Aorta (tissue), 5 donors: ENCODE measurements around the gene TRIAP1. TPM values are rescaled to one million over a fixed set of nuclear protein-coding genes. Genes with fewer than 3 reads are reported as not detected.
A peak's percentile ranks its signal among the peaks of the same experiment; 100 is the strongest.

ENCODE experiments used
- ATAC-seq: fragments of 200-7000 bp; cut with Tn5 transposase; one replicate; pipeline ENCODE4 v1.9.1; 2022; ENCODE audit warnings: moderate library complexity; ENCODE audit not compliant: low FRiP score
- DNase-seq, 2 donors: peaks; one replicate each; pipeline ENCODE4 v3.0.0-alpha.2; 2020
- H3K27ac ChIP-seq, 2 donors: one replicate each; pipeline ENCODE4 v1.5.1; 2013; ENCODE audit warnings: low read length in 2 of 2, mild to moderate bottlenecking in 2 of 2, moderate library complexity in 2 of 2, control low read depth in 1 of 2, inconsistent platforms in 1 of 2, low read depth in 1 of 2
- H3K27me3 ChIP-seq, 2 donors: one replicate each; pipeline ENCODE4 v1.6.1; 2013; ENCODE audit warnings: control low read depth in 1 of 2, low read length in 1 of 2, mild to moderate bottlenecking in 1 of 2, moderate library complexity in 1 of 2; ENCODE audit not compliant: insufficient read depth in 2 of 2, control insufficient read depth in 1 of 2
- H3K36me3 ChIP-seq, 2 donors: one replicate each; pipeline ENCODE4 v1.6.1; 2013; ENCODE audit warnings: control low read depth in 1 of 2, low read length in 1 of 2, mild to moderate bottlenecking in 1 of 2; ENCODE audit not compliant: insufficient read depth in 2 of 2, control insufficient read depth in 1 of 2
- H3K4me1 ChIP-seq, 2 donors: one replicate each; pipeline ENCODE4 v1.6.1; 2013; ENCODE audit warnings: low read length in 2 of 2, control low read depth in 1 of 2, mild to moderate bottlenecking in 1 of 2, moderate library complexity in 1 of 2; ENCODE audit not compliant: insufficient read depth in 2 of 2, control insufficient read depth in 1 of 2
- H3K4me3 ChIP-seq, 2 donors: one replicate each; pipeline ENCODE4 v1.5.1; 2013; ENCODE audit warnings: low read length in 2 of 2, control low read depth in 1 of 2, mild to moderate bottlenecking in 1 of 2
- H3K9me3 ChIP-seq: one replicate; pipeline ENCODE4 v1.6.1; 2013; ENCODE audit warnings: mild to moderate bottlenecking, low read length; ENCODE audit not compliant: control insufficient read depth
- WGBS, 2 donors: extraction: QIAGEN DNeasy Blood & Tissue Kit; methylation state at CpG; one replicate each; pipeline ENCODE4 v1.1.7; 2013; 5-methylcytosine and 5-hydroxymethylcytosine counted together
- intact Hi-C, 2 donors: fragments of 100-400 bp; cut with DNase I; formaldehyde crosslinking; loops; one replicate each; pipeline versions ENCODE4 v1.14.2 to v1.15.0; 2022
- polyA plus RNA-seq, 2 donors: library from polyadenylated mRNA; stranded (reverse); fragments of 200-250 nt; gene quantifications; one replicate each; pipeline ENCODE4 v1.2.3, GENCODE V29; 2013
- total RNA-seq, 2 donors: library from RNA; stranded (reverse); fragmentation: NEBNext Ultra II Directional; extraction: Animal tissue kit (Norgen Biotek cat#: 25700); gene quantifications; one replicate each; pipeline ENCODE4 v1.2.1, GENCODE V29; 2021
- donor health status: healthy with polysubstance abuse.
- donor health status: Bipolar disorder and iron deficiency.
- donor health status: DM: no; HTN: no; CAD: no.
- donor health status: DM: no; HTN: no; CAD: no.
- donor health status: DM: yes; HTN: yes; CAD: no.

TRIAP1 gene
- total and polyA plus RNA-seq, 4 donors: 13.0 to 43.1 (median 16.9) TPM

DNA sequence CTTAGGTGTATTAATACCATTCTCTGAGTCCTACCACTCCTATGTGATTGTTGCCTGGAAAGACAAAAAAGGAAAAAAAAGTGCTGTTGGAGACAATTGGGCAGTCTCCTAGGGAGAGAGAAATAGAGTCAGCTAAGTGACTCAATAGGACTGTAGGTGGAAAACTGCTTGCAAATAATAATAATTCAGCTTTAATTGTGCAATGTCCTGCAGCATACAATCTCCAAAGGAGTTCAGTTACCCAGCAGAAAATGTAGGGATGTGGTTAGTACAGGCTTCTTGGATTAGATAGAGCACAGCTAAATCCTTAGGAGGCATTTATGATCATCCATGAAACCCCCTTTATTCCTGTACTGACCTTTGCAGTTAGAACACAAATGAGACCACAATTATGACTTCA, 26.3 kb upstream of the TRIAP1 start:
- Histone ChIP-seq H3K9me3 (no peaks in the 10 kb centered on the region), H3K27ac (no peak overlapping the region), H3K4me3 (no peak overlapping the region), H3K27me3 (no peaks in the 10 kb centered on the region), H3K36me3 (no peaks in the 10 kb centered on the region), H3K4me1 (no peaks in the 10 kb centered on the region)
- intact Hi-C loops: no loop called here
- ATAC-seq (no peak), DNase-seq (no peak)

- intact Hi-C loops: loop anchor here in 1 of 2 donors (2.0 kb wide), 1 partner anchor 59 kb away; the partner anchor contains the start of gene COQ5
- Histone ChIP-seq H3K36me3 (no peaks in the 10 kb centered on the region), H3K4me1 (no peaks in the 10 kb centered on the region), H3K27ac (peak overlapping the region in 1 of 2 donors; percentile 30), H3K27me3 (no peaks in the 10 kb centered on the region), H3K4me3 (peak overlapping the region; percentile 36 to 46), H3K9me3 (no peaks in the 10 kb centered on the region)
- DNase-seq (peak in 1 of 2 donors; percentile 41), ATAC-seq (no peak)
- 68 to 71% methylated on average over 26 of the region's 26 CpGs for WGBS, 2 donors
Observed at GRCh38 chr12:120470150-120470784, 24.1 kb upstream of the TRIAP1 start.

- H3K36me3 ChIP-seq: no peaks in the 10 kb centered on the region
- 0% methylated on average over 69 to 88 of the region's 88 CpGs for WGBS, 2 donors
- H3K9me3 ChIP-seq: no peaks in the 10 kb centered on the region
- H3K4me3 ChIP-seq: peak within 1 kb of the TSS; percentile 92 to 93
- no peaks in the 10 kb centered on the region for H3K27me3 ChIP-seq
- intact Hi-C loops: loop anchor here in 1 of 2 donors (2.0 kb wide), 1 partner anchor 59 kb away; the partner anchor contains the start of gene COQ5
- no peaks in the 10 kb centered on the region for H3K4me1 ChIP-seq
- peak; percentile 98 for ATAC-seq
- peak; percentile 97 to 99 for DNase-seq
- H3K27ac ChIP-seq: peak within 1 kb of the TSS in 1 of 2 donors; percentile 94
Observed at GRCh38 chr12:120469450-120470149, 23.4 kb upstream of the TRIAP1 start, which contains the start of gene SRSF9. Gene SRSF9 (minus strand): TSS chr12:120469748. CDS start chr12:120469609, 139 bp downstream.

DNA sequence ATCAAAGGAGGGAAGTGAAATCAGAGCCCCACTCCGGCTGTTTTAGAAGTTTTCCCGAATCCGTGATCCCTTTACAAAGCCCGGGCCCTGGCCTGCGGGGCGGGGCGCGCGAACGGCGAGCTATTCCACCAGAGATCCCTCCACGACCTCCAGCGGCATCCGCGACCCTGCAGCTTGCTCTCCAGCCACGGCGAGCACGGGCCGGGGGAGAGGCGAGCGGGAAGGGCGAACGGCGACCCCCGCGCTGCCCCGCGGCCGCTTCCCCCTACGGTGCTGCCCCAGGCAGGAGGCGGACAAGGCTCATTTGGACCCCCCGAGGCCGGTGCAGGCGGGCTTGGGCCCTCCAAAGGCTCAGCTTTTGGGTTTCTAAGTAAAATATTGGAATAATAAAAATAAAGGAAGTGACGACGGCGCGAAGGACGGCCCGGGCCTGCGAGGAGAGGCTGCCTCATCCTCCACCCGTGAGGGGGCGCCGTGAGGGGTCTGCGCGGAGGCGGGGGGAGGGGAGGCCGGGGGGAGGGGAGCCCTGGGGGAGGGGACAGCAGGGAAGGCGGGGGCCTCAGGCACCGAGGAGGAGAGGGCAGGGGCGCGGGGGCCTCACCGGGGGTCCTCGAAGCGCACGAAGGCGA, 22.8 kb upstream of the TRIAP1 start:
- Histone ChIP-seq H3K27me3 (no peaks in the 10 kb centered on the region), H3K36me3 (peaks cover 0 to under 1% of the 10 kb centered on the region in 2 donors), H3K9me3 (no peaks in the 10 kb centered on the region), H3K4me1 (no peaks in the 10 kb centered on the region), H3K27ac (peak overlapping the region in 1 of 2 donors; percentile 94), H3K4me3 (peak overlapping the region; percentile 92 to 93)
- intact Hi-C loops: no loop called here
- ATAC-seq: peak; percentile 52
- peak; percentile 57 to 82 for DNase-seq
- WGBS, 2 donors: 0 to 1% methylated on average over 48 to 57 of the region's 57 CpGs

DNA sequence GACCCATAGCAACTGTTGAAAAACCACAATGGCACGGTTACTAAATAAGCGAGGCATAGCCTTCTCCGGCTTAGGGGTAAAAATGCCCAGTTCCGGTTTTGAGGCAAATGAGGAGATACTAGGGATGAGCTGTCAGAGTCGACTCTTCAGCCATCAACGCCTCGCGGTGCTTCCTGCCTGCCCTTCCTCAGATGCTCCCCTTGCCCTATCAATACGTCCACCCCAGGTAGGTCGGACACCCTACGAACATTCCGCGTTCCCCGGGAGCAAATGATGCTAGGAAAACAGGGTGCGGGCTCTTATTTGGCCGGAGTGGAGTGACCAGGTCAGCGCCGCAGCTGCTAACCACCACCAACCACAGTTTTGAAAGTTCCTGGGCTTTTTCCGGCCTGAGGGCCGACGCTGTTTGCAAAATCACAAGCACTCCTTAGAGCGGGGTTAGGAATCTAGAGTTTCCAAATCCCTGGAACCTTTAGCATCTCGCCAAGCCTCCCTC, 22.2 kb upstream of the TRIAP1 start:
- intact Hi-C loops: no loop called here
- WGBS, 2 donors: 1 to 2% methylated on average over 23 of the region's 23 CpGs
- peaks cover 2 to 4% of the 10 kb centered on the region in 2 donors for H3K36me3 ChIP-seq
- ATAC-seq (peak; percentile 1), DNase-seq (peak; percentile 52 to 78)
- no peaks in the 10 kb centered on the region for H3K9me3 ChIP-seq
- peak overlapping the region in 1 of 2 donors; percentile 94 for H3K27ac ChIP-seq
- peak overlapping the region; percentile 92 to 93 for H3K4me3 ChIP-seq
- no peaks in the 10 kb centered on the region for H3K27me3 ChIP-seq
- no peaks in the 10 kb centered on the region for H3K4me1 ChIP-seq

GRCh38 chr12:120467439-120467838, 21.3 kb upstream of the TRIAP1 start:
- no peak for DNase-seq
- ATAC-seq: no peak
- H3K36me3 ChIP-seq: peaks cover 8 to 9% of the 10 kb centered on the region in 2 donors
- H3K4me3 ChIP-seq: no peak overlapping the region
- H3K9me3 ChIP-seq: no peaks in the 10 kb centered on the region
- 91 to 93% methylated on average over 6 of the region's 6 CpGs for WGBS, 2 donors
- intact Hi-C loops: no loop called here
- no peaks in the 10 kb centered on the region for H3K27me3 ChIP-seq
- no peaks in the 10 kb centered on the region for H3K4me1 ChIP-seq
- H3K27ac ChIP-seq: no peak overlapping the region

GRCh38 chr12:120466560-120467315, 20.6 kb upstream of the TRIAP1 start:
- intact Hi-C loops: no loop called here
- Histone ChIP-seq H3K4me1 (no peaks in the 10 kb centered on the region), H3K27ac (no peak overlapping the region), H3K4me3 (no peak overlapping the region), H3K9me3 (no peaks in the 10 kb centered on the region), H3K27me3 (no peaks in the 10 kb centered on the region), H3K36me3 (peaks cover 8 to 10% of the 10 kb centered on the region in 2 donors)
- WGBS, 2 donors: 49 to 52% methylated on average over 8 of the region's 8 CpGs
- ATAC-seq (no peak), DNase-seq (no peak)

DNA sequence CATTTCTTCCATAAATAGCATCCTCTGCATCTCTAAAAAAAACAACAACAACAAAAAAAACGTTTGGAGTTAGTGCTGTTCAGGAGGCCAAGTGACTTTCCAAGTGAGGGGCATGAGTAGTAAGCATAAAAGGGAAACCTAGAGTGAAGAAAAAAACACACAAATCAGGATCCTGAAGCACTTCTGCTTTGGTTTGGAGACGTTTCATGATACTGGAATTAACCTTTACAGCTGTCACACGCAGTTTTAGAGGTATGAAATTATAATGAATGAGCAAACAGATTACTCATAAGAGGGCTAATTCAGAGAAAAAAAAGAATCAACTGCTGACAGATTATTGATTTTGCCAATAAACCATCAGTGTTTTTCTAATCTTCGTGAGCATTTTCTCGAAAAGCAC, 19.6 kb upstream of the TRIAP1 start:
- Histone ChIP-seq H3K27ac (no peak overlapping the region), H3K4me3 (no peak overlapping the region), H3K9me3 (no peaks in the 10 kb centered on the region), H3K36me3 (peaks cover 8 to 11% of the 10 kb centered on the region in 2 donors), H3K4me1 (no peaks in the 10 kb centered on the region), H3K27me3 (no peaks in the 10 kb centered on the region)
- WGBS, 2 donors: 43 to 47% methylated on average over 5 of the region's 5 CpGs
- ATAC-seq: no peak
- intact Hi-C loops: no loop called here
- no peak for DNase-seq
